MV-4-11 (cell line): ENCODE results near the gene LHFPL2.

Experiments
- DNase-seq: peaks from one replicate; lab custom pipeline; 2025; lab: John Stamatoyannopoulos, UW

The LHFPL2 gene

DNA sequence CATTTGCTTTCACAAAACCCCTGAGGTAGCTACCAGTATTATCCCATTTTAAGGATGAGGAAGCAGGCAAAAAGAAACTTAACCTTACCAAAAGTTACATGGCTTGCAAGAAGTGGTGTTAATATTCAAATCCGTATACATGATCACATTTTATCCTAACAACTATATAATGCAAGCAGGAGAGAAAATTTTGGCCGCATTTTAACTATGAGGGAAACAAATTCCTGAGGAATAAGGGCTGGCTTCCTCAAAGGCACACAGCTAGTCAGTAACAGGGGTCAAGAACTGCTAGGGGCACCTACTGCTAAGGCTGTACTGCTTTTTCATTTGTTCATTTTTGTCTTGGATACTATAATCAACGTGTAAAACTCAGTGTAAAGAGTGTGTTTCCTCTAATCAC lies 81.0 kb downstream of the LHFPL2 start:
- DNase-seq, result no peak

DNA sequence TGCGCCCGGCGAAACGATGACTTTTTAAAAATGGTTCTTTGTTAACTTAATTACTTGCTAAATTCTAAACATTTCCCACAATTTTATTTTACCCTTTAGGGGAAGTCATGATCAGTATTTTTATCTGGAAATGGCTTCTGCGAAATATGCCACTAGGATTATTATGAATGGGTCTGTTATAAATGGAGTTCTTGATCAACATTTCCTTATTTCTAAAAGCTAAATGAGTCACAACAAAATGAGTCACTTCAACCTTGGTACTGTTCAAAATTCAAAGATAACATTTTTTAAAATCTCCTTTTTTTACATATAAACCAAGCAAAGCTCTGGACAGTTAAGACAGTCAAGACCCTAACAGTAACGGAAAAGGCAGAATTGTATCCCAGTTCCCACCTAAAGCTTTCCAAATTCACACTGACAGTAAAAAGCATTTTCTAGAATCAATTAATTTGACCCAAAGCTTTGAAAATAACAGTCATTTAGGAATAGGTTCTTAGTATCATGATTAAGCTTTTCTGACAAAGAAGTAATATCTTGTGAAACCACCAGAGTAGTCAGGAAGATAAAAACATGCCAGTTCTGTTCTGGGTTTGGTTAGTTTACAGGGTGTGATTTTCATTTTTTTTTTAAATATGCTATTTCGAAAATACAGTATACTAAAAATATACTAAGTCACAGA lies 81.7 kb downstream of the LHFPL2 start:
- DNase-seq, result peak; percentile 45

DNA sequence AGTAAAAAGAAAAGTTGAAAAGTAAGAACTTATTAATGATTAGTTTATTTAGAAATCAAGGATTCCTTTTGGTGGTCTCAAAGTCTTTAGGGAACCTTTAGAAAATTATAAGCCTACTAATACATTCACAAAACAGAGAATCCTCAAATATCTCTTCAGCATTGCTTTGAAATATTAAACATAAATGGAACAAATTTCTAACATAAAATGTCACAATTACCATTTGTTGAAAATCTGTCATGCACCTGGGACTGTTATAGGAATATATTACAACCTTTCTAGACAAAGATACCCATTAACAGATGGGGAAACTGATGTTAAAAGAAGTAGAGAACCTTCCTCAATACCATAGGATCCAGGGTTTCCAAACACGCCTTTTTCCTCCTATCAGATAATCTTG lies 83.2 kb downstream of the LHFPL2 start:
- DNase-seq, result no peak

DNA sequence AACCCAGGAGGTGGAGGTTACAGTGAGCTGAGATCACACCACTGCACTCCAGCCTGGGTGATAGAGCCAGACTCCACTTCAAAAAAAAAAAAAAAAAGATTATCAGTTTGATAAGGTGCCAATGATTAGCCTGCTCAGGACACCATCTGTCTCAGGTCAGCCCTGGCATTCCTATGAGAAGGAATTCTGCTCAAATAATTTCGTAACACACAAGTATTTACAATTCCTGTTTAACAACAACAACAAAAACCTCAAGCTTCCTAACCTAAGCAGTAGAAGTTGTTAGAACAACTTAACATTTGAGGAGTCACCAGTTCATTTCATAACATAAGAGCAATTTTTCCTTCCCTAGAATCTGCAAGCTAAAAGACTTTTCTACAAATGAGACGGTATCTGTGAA lies 85.0 kb downstream of the LHFPL2 start:
- no peak for DNase-seq

DNA sequence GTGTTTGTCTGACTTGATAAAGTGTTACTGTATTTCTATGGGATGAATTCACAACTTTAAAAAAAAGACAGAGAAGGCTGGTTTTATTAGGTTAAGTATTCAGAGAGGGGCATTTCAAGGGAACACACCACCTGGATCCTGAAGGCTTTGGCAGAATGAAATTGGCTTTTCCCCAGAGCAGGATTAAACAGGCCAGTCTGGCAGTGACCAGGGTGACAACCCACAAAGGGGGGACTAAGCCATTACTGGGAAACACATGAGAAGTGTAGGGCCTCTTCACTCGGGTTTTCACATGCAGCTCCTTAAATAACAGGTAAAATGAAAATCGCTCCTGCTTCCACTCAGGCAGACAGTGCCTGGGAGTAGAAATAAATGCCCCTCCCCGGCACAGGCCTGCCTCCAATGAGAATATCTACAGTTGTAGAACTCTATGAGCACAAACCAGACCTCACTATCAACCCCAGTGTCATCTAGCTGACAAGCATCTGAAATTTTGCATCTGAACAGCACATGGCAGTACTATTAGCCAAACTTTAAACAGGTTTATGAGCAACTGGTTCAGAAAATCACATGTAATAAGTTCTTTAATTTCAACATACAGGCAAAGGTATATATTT lies 85.8 kb downstream of the LHFPL2 start:
- no peak for DNase-seq

DNA sequence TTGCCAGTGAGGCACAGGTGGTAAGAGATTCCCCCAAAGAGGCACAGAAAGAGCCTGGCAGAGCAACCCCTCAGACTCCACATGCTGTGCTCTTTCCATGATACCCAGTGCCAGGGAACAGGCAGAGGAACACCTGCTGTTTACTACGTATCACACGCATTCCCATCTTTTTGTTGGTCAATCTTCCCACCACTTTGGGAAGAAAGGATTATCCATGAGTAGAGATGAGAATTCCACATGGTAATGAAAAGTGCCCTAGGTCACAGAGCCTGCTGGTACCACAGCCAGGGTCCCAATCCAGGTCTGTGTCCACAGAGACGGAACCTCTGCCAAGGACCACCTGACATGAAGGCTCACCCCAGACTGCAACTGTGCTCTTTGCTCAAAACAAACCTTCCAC lies 86.6 kb downstream of the LHFPL2 start:
- DNase-seq, result no peak

DNA sequence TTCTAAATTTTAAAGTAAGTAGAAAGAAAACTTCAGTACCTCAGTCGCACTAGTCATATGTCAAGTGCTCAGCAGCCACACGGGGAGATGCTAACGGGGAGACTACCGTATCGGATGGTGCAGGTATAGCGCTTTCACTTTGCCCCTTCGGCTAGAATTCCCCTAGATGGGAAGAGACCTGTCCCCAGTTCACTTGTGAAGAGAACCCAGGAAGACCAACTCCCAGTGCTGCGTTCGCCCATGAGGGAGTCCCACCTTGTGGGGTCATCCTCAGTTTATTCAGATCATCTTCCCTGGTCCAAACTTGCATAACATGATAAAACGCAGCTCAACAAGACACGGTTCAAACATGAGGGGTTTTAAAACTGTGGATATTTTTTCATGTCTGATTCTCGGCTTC lies 87.3 kb downstream of the LHFPL2 start:
- no peak for DNase-seq

DNA sequence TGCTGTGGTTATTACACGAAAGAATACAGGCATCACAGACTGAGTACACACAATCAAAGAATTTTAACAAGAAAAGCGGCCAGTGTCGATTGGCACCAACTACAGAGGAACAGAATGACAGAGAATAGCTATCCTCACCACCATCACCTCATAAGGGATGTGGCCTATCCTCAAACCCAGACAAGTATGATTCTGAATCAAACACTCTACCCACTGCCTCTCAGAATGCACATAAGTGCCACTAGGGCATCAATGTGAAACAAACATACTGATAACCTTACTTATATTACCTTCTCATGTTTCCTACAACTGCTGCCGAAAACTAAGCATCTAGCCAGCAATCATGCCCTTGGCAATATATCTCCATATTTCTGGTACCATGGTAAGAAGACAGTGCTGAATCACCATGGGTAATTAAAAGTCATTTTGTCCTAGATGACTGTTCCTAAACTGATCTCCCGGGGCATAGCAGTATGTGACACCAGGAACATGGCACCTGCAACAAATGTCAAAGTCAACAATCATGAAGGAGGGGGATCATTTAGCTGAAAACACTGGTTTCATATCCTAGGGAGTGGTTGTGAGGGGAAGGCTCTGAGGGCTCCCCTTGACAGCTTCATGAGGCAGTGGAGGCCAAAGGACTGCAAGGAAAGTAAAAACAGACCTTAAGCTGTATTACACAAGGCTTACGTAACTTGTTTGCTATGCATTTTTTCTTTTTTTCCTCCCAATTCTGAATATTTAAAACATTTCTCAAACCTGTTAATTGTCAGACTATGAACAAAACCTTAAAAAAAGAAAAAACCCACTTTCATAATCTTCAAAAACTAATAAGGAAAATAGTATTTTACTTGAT lies 88.3 kb downstream of the LHFPL2 start:
- DNase-seq, result peak; percentile 43

DNA sequence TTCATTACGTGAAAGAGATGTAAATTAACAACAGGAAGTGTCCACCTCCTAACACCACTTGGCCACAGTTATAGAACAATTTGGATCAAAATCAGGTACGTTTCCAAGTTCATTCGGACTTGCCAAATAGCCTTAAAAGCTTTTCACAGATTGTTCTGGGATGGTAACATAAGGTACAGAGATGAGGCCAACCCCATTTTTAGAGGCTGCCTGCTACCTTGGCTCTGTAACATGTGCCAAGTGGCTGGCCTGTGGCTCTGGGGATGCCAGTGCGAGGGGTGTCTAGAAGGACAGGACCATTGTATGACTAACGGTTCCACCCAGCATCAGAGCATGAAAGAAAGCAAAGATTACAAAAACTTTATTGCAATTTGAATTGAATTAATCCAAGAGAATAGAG lies 91.0 kb downstream of the LHFPL2 start:
- no peak for DNase-seq

DNA sequence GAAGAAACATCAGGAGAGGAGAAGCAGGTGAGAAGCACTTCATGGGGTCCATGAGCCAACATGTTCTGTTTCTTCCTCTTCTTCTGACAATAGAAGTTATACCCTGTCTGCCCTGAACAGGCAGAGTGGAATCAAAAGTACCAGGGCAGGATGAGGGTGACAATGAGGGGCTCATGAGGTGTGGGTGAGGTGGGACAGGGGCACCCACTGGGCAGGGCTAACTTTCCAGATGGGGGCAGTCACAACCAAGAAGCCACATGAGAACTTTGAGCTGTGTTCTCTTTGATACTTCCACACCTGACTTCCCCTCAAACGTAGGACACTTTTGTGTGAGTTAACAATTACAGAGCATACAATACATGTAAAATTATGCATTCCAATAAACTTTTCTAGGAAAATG lies 92.7 kb downstream of the LHFPL2 start:
- no peak for DNase-seq

DNA sequence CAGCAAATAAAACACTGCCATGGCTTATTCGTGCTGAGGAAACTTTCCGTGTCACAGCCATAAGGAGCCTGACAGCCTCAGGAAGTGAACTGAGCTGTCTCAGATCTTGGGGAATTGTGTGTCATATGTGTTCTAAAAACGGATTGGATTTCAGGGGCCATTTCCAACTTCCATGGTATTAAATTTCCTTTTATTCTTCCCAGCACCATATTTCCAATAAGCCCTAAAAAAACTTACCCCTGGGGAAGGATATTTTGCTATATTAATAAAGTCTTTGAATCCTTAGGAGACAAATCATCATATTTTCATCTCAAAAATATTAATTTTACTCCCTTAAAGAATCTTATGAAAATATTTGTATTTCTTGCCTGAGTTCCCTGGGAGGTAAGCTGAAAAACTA lies 93.9 kb downstream of the LHFPL2 start:
- no peak for DNase-seq

DNA sequence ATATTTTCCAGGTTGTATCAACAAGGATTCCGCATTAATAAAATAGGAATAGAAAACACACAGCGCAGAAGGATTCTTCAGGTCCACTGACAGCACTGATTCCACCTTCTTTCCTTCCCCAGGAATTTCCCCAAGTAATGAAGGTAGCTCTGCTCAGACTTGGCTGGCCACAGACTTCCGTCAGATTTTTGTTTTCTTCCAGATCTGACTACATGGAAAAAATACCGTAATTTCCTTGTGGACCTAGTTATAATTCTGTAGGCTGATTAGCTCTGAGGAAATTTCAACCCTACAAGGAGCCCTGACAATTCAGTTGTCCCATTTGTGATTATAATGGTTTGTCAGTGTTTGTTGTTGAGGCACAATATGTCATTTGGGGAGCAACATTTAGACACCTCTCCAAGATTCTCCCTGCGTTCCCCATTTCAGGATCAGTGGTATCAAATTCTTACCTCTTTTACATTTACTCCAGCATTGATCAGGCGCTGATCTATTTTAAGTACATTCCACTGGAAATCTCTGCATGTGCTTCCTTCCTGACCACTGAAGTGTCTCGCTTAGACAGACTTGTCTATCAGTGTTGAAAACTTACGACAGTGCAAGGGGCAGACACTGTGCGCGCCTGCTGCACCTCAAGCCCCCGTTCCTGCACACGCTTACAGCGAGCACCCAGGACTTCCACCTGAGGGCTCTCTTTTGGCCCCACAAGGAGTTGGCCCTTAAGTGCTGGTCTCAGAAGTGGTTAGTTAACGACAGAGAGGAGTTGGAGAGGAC lies 94.8 kb downstream of the LHFPL2 start:
- no peak for DNase-seq

DNA sequence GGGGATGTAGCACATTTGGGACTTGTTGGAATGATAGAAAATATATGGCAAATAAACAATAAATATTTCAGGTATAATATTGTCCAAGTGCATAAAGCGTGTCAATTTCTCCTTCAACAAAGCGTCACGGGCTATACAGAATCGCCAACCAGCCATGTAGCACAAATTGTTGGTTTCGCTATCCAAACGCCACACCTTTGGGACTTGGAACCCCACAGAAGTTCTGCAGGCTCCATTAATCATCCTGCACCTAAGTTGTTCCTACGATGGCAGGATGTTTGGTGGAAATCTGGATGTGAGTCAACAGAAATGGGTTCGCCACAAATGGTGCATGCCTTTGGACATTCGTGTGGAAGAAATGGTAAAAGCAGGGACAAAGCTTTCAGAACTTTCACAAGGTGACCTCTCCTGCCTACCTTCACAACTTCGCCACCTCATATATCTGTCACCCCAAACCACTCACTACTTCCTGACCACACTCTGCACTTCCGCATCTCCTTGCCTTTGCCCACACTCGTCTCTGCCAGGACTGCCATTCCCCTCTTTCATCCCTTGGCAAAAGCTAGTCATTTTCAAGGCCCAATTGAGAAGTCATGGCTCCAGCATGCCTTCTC lies 95.7 kb downstream of the LHFPL2 start:
- no peak for DNase-seq

DNA sequence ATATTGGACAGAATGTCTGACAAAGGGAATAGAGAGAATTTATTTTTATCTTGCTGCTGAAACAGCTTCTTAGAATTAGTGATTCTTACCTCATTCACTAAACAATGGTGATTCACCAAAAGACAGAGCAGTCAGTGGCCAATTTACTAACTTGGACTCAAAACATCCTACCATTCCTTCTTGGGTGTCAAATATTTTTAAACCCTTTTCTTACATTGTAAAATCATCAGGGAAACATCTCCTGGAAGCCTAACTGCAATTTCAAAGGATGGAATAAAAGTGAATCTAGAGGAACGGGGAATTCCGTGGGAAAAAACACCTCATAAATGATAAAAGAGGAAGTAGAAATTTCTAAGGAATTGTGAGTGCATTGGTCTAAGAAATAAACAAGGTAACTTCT lies 97.7 kb downstream of the LHFPL2 start:
- peak; percentile 68 for DNase-seq

DNA sequence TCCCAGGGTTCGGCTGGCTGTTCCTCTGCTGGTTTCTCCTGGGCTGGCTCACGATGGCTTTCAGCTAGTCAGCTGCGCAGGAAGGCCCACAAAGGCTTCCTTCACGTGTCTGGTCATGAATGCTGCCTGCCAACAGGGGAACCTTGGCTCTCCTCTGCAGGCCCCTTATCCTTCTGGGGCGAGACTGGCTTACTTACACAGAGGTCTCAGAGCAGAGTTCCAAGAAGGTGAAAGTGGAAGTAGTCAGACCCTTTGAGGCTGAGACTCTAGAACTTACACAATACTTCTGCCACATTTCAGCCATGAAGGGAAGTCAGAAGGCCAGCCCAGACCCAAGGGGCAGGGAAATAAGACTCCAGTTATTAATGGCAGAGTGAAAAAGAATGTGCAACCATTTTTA lies 99.5 kb downstream of the LHFPL2 start:
- peak; percentile 99 for DNase-seq

DNA sequence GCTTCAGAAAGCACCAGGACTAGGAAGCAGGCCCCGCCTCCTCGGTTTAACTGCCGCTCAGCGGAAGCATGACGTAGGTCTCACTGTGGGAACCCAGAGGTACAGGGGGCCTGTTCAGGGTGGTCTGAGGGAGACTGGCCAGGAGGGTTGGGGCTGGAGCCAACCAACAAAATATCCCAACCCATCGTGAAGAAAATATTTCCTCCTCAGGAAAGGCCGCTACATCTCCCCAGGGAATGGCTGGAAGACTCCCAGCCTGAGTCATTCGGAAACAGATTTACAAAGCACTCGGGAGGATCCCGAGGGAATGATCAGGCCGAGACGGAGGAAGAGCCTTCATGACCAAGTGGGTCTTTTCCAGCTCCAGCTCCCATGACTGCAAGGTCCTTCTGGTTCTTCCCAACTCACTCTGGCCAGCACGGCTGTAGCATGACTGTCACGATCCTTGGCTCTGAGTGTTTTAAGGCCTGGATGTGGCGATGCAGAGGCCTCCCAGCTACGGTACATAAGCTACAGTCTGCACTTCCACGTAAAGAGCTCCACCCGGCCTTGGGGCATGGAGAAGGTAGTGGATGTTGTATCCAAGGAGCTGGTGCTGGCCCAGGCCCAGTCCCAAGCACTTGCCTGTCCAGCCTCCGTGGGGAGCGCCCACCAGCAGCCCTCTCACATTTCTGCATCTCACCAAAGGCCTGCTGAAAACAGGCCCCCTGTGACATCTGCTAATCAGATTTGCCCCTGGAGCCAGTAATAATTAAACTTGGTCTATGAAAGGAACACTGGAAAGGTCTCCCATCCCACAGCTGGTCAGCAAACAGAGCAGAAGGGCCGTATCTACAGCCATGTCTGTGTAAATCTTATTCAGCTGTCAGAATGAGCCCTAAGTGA lies 100.6 kb downstream of the LHFPL2 start:
- peak; percentile 63 for DNase-seq

DNA sequence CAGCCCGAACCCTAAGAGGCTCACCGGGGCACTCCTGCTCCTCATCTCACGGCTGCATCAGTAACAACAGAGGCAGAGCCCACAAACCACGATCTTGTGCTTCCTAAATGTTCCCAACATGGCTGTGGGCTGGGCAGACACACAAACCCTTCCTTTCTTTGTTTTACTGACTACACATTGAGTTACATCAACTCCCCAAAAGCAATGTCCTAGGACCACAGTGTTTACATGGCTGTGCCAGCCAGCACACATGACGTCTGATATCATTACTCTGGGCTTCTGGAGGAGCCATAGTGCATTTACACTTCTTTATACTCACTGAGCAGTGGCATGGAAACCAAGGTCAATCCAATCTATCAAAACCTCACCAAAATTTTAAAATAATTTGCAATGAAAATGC lies 101.4 kb downstream of the LHFPL2 start:
- no peak for DNase-seq

DNA sequence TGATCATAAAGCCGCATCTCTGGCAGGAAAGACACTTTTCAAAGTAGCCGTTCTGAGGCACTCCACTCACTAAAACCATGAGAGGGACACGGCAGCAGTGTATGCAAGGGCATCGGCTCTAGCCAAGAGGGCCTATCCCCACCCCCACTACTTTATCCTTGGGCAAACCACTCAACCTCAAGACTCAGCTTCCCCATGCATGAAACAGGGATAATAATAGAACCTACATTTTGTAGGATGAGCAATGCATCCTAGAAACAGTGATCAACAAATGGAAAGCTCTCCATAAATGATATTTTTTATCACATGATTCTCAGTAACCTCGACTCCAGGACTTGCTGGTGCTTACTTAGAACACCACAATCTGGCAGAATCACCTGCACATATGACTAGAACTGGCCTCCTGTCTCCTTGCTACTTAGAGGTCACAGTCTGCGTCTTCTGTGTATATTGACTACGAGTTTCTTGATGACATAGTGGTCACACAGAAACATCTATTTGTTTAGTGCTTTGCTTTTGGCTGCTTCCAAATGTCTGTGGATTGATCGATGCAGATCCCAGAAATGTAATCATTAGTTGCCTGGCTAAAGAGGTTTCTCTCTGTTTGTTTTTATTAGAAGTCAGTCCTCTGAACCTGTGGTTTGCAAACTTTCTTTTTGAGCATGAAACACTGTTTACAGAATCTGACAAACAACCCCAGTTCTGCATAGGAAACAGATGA lies 102.1 kb downstream of the LHFPL2 start:
- DNase-seq, result peak; percentile 9

DNA sequence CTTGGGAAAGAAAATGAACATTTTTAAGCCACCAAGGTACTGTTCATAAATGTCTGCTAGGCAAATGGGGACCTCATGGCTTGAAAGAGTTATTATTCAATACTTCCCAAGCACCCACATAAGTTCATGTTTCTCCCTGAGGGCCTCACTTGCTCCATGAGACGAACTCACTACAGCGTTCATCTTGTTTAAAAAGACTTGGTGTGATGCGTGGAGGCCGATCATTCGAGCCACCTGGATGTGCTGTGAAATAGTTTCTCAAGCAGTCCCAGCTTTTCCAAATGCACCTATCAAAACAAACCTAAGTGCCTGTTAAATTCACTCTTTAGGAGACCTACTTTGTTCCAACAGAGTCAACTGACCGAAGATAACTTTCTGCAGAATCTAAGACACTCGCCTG lies 103.2 kb downstream of the LHFPL2 start:
- DNase-seq, result no peak

DNA sequence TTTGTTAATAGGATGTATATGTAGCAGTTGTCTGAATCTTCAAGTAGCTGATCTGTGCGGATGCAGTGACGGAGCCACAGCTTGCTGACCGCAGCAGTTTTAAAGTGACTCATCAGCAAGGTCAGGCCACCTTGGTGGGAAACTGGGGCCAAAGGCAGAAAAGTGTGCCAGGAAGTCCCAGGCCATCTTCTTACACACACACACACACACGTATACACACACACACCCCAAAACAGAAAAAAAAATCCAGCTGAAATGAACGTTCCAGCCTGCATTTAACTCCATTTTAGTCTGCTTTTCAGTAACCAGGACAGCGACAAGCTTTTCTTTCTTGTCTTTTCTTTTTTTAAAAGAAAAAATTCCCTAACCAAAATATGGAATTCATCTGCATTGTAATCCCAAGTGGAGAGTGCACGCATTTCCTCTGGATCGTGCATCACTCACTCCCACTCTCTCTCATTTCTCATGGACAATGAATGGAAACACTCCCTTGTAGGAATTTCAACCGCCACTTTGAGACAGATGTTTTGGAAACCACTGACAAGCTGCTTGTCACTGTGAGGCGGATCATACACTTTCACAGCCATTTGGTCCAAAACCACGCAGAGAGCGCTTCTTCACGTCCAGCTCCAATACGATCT lies 103.9 kb downstream of the LHFPL2 start:
- DNase-seq, result no peak
